Fibroblast of lung (primary cell): Measurements from ENCODE around the gene ENDOD1. TPM values are rescaled to one million over a fixed set of nuclear protein-coding genes. Genes with fewer than 3 reads are reported as not detected.

Experiments
- DNase-seq, 2 donors: peaks; one replicate each; pipeline versions ENCODE4 v3.0.0 to v3.0.0-alpha.2; 2010; ENCODE audit warnings: low read depth in 2 of 2
- H2AFZ ChIP-seq: 2 replicates; pipeline ENCODE4 v1.5.1; 2012; ENCODE audit warnings: low read length, control low read depth, inconsistent platforms
- H3K27ac ChIP-seq: 2 replicates; pipeline ENCODE4 v1.5.1; 2011; ENCODE audit warnings: low read length, control low read depth; ENCODE audit not compliant: insufficient read depth
- H3K27me3 ChIP-seq: 2 replicates; pipeline ENCODE4 v1.5.1; 2011; ENCODE audit warnings: mild to moderate bottlenecking, low read length; ENCODE audit not compliant: control insufficient read depth, insufficient read depth
- H3K36me3 ChIP-seq: 2 replicates; pipeline ENCODE4 v1.5.1; 2011; ENCODE audit warnings: low read length; ENCODE audit not compliant: control insufficient read depth, insufficient read depth
- H3K4me1 ChIP-seq: 2 replicates; pipeline ENCODE4 v1.5.1; 2011; ENCODE audit warnings: low read length; ENCODE audit not compliant: control insufficient read depth, insufficient read depth; ENCODE audit errors: extremely low read depth
- H3K4me2 ChIP-seq: 2 replicates; pipeline ENCODE4 v1.5.1; 2011; ENCODE audit warnings: low read length, control low read depth; ENCODE audit not compliant: insufficient read depth; ENCODE audit errors: extremely low read depth
- H3K4me3 ChIP-seq, 4 experiments: fragments of 200-600 bp in 1 of 4; sonication (generic) in 1 of 4; replicated peaks in 1 of 4; 2 replicates each; pipeline ENCODE4 v1.5.1; 2011 to 2016; ENCODE audit warnings: low read length in 4 of 4, low read depth in 3 of 4, mild to moderate bottlenecking in 3 of 4, control low read depth in 2 of 4, inconsistent platforms in 1 of 4, mixed read lengths in 1 of 4; ENCODE audit not compliant: insufficient read depth in 1 of 4; ENCODE audit errors: control extremely low read depth in 1 of 4
- H3K79me2 ChIP-seq: 2 replicates; pipeline ENCODE4 v1.5.1; 2012; ENCODE audit warnings: mild to moderate bottlenecking, low read length, inconsistent platforms; ENCODE audit not compliant: control insufficient read depth, insufficient read depth
- H3K9ac ChIP-seq: 2 replicates; pipeline ENCODE4 v1.5.1; 2011; ENCODE audit warnings: mild to moderate bottlenecking, low read length, control low read depth; ENCODE audit not compliant: insufficient read depth
- H3K9me3 ChIP-seq: 2 replicates; pipeline ENCODE4 v1.5.1; 2012; ENCODE audit warnings: low read depth, low read length; ENCODE audit not compliant: control insufficient read depth, insufficient read depth
- H4K20me1 ChIP-seq: 2 replicates; pipeline ENCODE4 v1.5.1; 2011; ENCODE audit warnings: low read length; ENCODE audit not compliant: control insufficient read depth, insufficient read depth; ENCODE audit errors: extremely low read depth
- EZH2 ChIP-seq: IDR thresholded peaks from 2 replicates; pipeline ENCODE4 v1.5.1; 2012; ENCODE audit warnings: low read length, control low read depth, mild to moderate bottlenecking; ENCODE audit errors: missing control alignments
- polyA plus RNA-seq, 2 donors: library from polyadenylated mRNA; depleted of rRNA in 1 of 2; stranded (reverse) in 1 of 2; unstranded in 1 of 2; fragments of >200 nt; gene quantifications; 2 replicates each; pipeline ENCODE4 v1.2.1, GENCODE V29; 2011 to 2012; ENCODE audit warnings: missing spikeins in 1 of 2
- total RNA-seq: library from RNA; depleted of rRNA; stranded (reverse); fragments of >200 nt; gene quantifications from 2 replicates; pipeline ENCODE4 v1.2.1, GENCODE V29; 2014
- TF ChIP-seq, protein P1 (sequence below), 2 donors: IDR thresholded peaks in 1 of 2; conservative IDR thresholded peaks in 1 of 2; 1 replicate in 1 of 2; 2 replicates in 1 of 2; pipeline ENCODE4 v1.5.1; 2011 to 2012; ENCODE audit warnings: low read length in 2 of 2, control low read depth in 1 of 2, inconsistent platforms in 1 of 2, low read depth in 1 of 2, mild to moderate bottlenecking in 1 of 2

Gene ENDOD1
- total and polyA plus RNA-seq, 2 donors (not counting 1 experiment from before 2014, with no cell fraction given) = 33.4 to 50.8 TPM

DNA sequence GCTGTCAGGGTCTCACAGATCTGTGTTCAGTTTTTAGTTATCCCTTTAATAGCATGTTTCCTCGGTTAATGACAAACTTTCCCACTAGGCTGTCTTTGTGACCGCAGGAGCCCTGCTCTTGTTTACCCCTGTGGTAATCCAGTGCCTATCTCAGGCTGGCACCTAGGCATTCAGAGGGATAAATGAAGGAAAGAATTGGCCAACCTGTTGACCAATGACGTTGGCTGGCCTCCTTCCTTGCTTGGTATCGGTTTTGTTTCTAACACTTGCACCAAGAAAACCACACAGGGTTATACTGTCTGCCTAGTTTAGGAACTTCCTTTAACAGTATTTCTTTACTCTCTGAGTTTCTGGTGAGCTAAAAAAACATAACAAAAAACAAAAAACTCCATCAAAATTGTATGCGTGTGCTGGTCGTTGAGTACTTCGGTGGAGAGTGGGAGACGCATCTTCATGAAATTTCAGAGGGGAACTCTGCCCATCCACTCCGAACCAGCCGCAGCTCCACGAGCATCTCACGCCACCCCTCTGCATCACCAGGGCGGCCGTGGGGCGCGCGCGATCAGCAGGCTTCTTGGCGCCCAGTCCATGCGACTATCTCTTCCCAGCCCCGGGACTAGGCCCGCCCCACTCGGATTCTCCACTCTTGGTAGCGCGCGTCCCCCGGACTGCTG lies 563 bp upstream of the ENDOD1 start:
- Histone ChIP-seq H3K79me2 (no peaks in the 10 kb centered on the region), H3K9me3 (no peaks in the 10 kb centered on the region), H3K36me3 (no peaks in the 10 kb centered on the region), H3K4me3 (peak overlapping the region; percentile 49 to 86 (median 71)), H3K4me1 (peaks cover 13% of the 10 kb centered on the region), H2AFZ (peak overlapping the region; percentile 87), H3K27me3 (no peaks in the 10 kb centered on the region), H3K27ac (peak overlapping the region; percentile 65), H3K9ac (peak overlapping the region; percentile 83), H3K4me2 (peak overlapping the region; percentile 90), H4K20me1 (no peaks in the 10 kb centered on the region)
- no peak for TF ChIP-seq EZH2
- TF ChIP-seq, protein P1, sequence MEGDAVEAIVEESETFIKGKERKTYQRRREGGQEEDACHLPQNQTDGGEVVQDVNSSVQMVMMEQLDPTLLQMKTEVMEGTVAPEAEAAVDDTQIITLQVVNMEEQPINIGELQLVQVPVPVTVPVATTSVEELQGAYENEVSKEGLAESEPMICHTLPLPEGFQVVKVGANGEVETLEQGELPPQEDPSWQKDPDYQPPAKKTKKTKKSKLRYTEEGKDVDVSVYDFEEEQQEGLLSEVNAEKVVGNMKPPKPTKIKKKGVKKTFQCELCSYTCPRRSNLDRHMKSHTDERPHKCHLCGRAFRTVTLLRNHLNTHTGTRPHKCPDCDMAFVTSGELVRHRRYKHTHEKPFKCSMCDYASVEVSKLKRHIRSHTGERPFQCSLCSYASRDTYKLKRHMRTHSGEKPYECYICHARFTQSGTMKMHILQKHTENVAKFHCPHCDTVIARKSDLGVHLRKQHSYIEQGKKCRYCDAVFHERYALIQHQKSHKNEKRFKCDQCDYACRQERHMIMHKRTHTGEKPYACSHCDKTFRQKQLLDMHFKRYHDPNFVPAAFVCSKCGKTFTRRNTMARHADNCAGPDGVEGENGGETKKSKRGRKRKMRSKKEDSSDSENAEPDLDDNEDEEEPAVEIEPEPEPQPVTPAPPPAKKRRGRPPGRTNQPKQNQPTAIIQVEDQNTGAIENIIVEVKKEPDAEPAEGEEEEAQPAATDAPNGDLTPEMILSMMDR (conservative IDR thresholded peaks at IDR 0.05 in 1 of 2, IDR thresholded peaks at IDR 0.05 in 1 of 2; ENCODE audit: low read depth in 1 of 2, low read length in 2 of 2) = no peak
- DNase-seq = no peak

DNA sequence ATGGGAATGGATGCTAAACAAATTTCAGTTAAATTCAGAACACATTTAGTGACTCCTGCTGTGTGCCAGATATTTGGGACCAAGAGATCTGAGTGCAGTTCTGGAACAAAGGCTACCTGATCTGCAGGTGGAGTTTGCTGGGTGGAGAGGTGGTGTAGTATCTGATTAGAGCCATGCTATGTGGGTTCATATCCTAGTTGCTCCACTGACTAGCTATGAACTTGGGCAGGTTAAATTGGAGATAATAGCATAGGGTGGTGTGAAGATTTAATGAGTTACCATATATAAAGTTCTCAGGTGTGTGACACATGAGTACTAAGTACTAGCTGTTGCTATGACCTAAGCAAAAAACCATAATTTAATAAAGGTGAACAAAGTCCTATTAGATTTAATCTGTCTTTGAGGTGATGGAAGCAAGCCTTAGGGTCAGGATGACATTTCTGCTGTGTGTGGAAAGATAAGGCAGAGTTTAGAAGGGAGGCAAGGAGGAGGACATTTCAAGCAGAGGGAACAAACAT lies 2.1 kb downstream of the ENDOD1 start:
- H3K4me3 ChIP-seq = no peak overlapping the region
- peaks cover 21% of the 10 kb centered on the region for H3K4me1 ChIP-seq
- no peaks in the 10 kb centered on the region for H3K27me3 ChIP-seq
- no peak overlapping the region for H3K4me2 ChIP-seq
- no peaks in the 10 kb centered on the region for H3K79me2 ChIP-seq
- H3K27ac ChIP-seq = no peak overlapping the region
- DNase-seq = no peak
- H4K20me1 ChIP-seq = no peaks in the 10 kb centered on the region
- H2AFZ ChIP-seq = no peak overlapping the region
- H3K36me3 ChIP-seq = no peaks in the 10 kb centered on the region
- TF ChIP-seq, protein P1 (conservative IDR thresholded peaks at IDR 0.05 in 1 of 2, IDR thresholded peaks at IDR 0.05 in 1 of 2; ENCODE audit: low read depth in 1 of 2, low read length in 2 of 2) = no peak
- TF ChIP-seq EZH2 = no peak
- H3K9ac ChIP-seq = no peak overlapping the region
- H3K9me3 ChIP-seq = no peaks in the 10 kb centered on the region

DNA sequence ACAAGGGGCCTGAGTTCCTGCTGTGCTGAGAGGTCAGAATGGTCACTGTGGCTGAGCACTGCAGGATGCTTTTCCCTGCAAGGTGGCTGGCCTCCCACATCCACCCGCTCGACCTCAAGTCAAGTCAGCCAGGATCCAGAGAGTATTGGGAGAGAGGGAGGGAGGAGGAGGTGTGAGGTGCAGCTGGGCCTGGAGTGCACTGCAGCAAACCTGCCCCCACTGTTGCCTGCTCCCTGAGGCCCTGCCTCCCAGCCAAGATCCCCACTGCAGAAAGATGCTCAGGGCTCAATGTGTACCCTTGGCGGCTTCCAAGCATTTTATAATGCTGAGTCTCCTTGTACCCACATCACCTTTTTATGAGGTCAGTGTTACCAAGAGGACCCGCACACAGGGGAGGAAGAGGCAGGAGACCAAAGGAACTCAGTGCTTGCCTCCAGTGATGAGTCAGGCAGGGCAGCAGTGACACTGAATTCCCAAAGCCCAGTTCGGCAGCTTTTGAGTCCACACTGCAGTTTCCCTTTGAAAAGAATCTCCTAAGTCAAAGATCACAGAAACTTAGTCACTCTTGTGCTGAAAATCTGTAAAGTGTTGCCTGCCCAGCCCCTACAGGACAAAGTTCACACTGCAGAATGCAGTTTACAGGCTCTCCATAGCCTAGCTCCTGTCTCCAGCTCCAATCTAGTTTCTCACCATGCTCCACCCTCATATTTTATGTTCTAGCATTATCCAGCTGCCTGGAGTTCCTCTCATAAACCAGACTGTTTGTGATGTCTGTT lies 3.1 kb downstream of the ENDOD1 start:
- H3K79me2 ChIP-seq = no peaks in the 10 kb centered on the region
- no peaks in the 10 kb centered on the region for H4K20me1 ChIP-seq
- H3K36me3 ChIP-seq = no peaks in the 10 kb centered on the region
- TF ChIP-seq, protein P1 (conservative IDR thresholded peaks at IDR 0.05 in 1 of 2, IDR thresholded peaks at IDR 0.05 in 1 of 2; ENCODE audit: low read depth in 1 of 2, low read length in 2 of 2) = peak; percentile 44 to 75
- no peak for TF ChIP-seq EZH2
- peaks cover 21% of the 10 kb centered on the region for H3K4me1 ChIP-seq
- H3K27me3 ChIP-seq = no peaks in the 10 kb centered on the region
- H3K4me2 ChIP-seq = peak overlapping the region; percentile 8
- H3K4me3 ChIP-seq = no peak overlapping the region
- no peak overlapping the region for H3K9ac ChIP-seq
- peak; percentile 69 to 77 for DNase-seq
- no peaks in the 10 kb centered on the region for H3K9me3 ChIP-seq
- no peak overlapping the region for H2AFZ ChIP-seq
- no peak overlapping the region for H3K27ac ChIP-seq
